GM18526 (cell line): ENCODE data around the gene ZNF609.

Experiments used
- POLR2A ChIP-seq: IDR thresholded peaks from 3 replicates; pipeline ENCODE4 v1.6.1; 2011; ENCODE audit not compliant: insufficient read length; ENCODE audit errors: extremely low read depth

ZNF609 gene

GRCh38 chr15:64710676-64711428 lies 250.5 kb downstream of the ZNF609 start:
- no peak for TF ChIP-seq POLR2A

GRCh38 chr15:64712353-64712752 lies 252.0 kb downstream of the ZNF609 start:
- no peak for TF ChIP-seq POLR2A

GRCh38 chr15:64713592-64713991 lies 253.2 kb downstream of the ZNF609 start:
- no peak for TF ChIP-seq POLR2A

GRCh38 chr15:64716452-64716851 lies 256.1 kb downstream of the ZNF609 start:
- TF ChIP-seq POLR2A: no peak

GRCh38 chr15:64717130-64717529 lies 256.8 kb downstream of the ZNF609 start:
- TF ChIP-seq POLR2A: no peak

GRCh38 chr15:64717735-64718495 lies 257.5 kb downstream of the ZNF609 start:
- TF ChIP-seq POLR2A: no peak

- TF ChIP-seq POLR2A: no peak
Observed at GRCh38 chr15:64720188-64720587, 259.8 kb downstream of the ZNF609 start.

- TF ChIP-seq POLR2A: no peak
Observed at GRCh38 chr15:64730151-64730550, 269.8 kb downstream of the ZNF609 start.

- TF ChIP-seq POLR2A: no peak
Observed at GRCh38 chr15:64731012-64731804, 270.8 kb downstream of the ZNF609 start.

GRCh38 chr15:64731805-64732151 lies 271.4 kb downstream of the ZNF609 start:
- TF ChIP-seq POLR2A: no peak

- no peak for TF ChIP-seq POLR2A
Observed at GRCh38 chr15:64732156-64732860, 271.9 kb downstream of the ZNF609 start.
